ENCODE data around the gene CEACAM21.

The CEACAM21 gene

DNA sequence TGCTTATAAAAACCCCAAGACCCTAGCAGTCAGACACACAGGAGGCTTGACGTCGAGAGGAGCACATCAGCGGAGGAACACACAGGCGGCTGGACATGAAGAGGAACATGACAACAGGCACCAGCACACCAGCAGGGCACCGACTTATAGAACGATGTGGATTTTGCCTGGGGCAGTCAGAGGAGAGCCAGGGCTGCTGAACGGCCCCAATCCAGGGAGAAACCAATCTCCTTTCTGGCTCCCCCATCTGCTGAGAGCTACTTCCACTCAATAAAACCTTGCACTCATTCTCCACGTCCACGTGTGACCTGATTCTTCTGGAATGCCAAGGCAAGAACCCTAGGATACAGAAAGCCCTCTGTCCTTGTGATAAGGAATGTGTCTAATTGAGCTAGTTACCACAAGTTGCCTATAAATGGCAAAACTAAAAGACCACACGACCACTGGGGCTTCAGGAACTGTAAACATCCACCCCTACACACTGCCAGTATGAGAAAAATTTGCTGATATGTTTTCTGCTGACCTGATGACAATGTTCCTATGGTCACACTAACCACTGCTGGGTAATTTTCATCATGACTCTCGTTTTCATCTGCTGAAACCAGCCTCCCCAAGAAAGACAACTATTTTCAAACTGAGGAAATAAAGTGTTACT is 35.8 kb upstream of the CEACAM21 start:
- peak; percentile 33 for FAIRE-seq
- no peak for DNase-seq (ENCODE audit: insufficient read length)
- no peak for TF ChIP-seq TAF1 (IDR thresholded peaks at IDR 0.05; ENCODE audit: borderline replicate concordance, low read depth, low read length)
- no peak for TF ChIP-seq POLR2A (IDR thresholded peaks at IDR 0.05; ENCODE audit: low read depth, low read length)
- no peak for TF ChIP-seq POLR2AphosphoS5 (IDR thresholded peaks at IDR 0.05; ENCODE audit: low read depth, low read length)

DNA sequence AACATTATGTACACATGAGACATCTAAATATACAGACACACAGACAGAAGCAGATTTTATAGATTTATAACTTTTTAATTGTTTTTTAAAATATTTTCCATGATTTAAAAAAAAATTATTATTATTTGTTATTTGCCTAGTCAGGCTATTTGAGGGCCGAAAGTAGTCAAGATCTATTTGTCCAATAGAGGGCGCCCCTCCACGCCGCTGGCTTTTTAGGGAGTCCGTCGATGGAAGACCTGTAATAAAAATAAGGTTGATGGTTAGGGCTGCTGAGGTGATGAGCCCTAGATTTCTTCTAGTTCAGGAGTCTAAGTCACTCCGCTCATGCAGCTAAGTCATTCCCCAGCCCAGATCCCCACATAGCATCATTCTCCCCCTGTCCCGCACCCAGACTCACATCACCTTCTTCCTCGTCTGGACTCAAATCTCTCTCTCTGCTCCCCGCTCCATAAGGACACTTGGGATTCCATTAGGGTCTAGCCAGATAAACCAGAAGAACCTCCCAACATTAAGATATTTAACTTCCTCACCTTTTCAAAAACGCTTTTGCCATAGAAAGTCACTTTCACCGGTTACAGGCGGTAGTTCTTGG is 33.9 kb upstream of the CEACAM21 start:
- no peak for TF ChIP-seq TAF1 (IDR thresholded peaks at IDR 0.05; ENCODE audit: borderline replicate concordance, low read depth, low read length)
- TF ChIP-seq POLR2A (IDR thresholded peaks at IDR 0.05; ENCODE audit: low read depth, low read length), result no peak
- no peak for TF ChIP-seq POLR2AphosphoS5 (IDR thresholded peaks at IDR 0.05; ENCODE audit: low read depth, low read length)
- peak; percentile 53 for FAIRE-seq
- no peak for DNase-seq (ENCODE audit: insufficient read length)

DNA sequence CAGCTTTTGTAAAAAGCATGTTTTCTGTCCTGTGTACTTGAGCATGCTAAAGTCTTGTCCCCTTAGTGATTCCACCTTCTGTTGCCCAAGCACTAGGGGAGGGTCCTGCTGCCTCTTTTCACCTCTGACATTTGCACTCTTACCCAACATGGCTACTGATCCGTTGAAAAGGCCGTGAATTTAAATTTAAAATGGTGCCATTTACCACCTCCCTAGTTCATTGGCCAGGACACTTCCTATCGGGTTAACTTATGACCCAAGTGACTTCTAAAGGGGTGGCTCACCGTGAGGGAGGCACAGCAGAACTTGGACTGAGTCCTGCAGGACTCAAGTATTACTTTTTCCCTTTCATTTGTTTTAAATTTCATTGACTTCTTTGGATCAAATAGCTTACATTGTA is 33.3 kb upstream of the CEACAM21 start:
- TF ChIP-seq POLR2A (IDR thresholded peaks at IDR 0.05; ENCODE audit: low read depth, low read length) (no peak), TAF1 (IDR thresholded peaks at IDR 0.05; ENCODE audit: borderline replicate concordance, low read depth, low read length) (no peak), POLR2AphosphoS5 (IDR thresholded peaks at IDR 0.05; ENCODE audit: low read depth, low read length) (no peak)
- DNase-seq (ENCODE audit: insufficient read length) (no peak), FAIRE-seq (no peak)

DNA sequence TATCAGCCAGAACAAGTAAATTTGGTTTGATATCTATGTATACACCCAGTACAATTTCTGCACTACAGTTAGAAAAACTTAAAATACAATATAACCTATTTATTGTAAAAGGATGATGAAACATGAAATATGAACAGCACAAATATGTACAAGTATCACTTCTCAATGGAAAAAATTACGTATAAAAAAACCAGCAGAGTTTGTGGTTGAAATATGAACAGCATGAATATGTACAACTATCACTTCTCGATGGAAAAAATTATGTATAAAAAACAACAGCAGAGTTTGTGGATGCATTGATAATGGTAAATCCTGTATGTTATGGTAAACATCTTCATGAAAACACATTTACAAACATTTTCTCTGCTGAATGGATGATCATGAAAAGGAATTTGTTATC is 32.4 kb upstream of the CEACAM21 start:
- FAIRE-seq (no peak), DNase-seq (ENCODE audit: insufficient read length) (no peak)
- TF ChIP-seq POLR2A (IDR thresholded peaks at IDR 0.05; ENCODE audit: low read depth, low read length), result no peak
- TF ChIP-seq POLR2AphosphoS5 (IDR thresholded peaks at IDR 0.05; ENCODE audit: low read depth, low read length), result no peak
- TF ChIP-seq TAF1 (IDR thresholded peaks at IDR 0.05; ENCODE audit: borderline replicate concordance, low read depth, low read length), result no peak

DNA sequence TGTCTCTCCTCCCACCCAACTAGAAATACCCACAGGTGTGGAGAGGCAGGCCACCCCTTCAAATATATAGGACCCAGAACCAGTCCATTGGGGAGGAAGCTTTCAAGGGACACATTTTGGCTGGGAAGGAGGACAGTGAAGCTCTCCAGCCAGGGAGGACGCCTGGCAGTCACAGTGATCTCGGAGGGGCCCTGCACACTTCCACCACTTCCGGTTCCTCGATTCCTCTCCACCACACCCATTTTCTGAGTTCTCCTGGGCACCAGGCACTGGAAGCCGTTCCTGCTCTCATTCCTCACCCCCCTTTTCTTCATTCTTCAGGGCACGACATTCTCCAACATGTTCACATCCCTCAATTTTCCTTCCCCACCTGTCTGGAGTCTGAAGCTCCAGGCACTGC is 30.4 kb upstream of the CEACAM21 start:
- TF ChIP-seq POLR2A (IDR thresholded peaks at IDR 0.05; ENCODE audit: low read depth, low read length) (peak; percentile 62), TAF1 (IDR thresholded peaks at IDR 0.05; ENCODE audit: borderline replicate concordance, low read depth, low read length) (no peak)
- FAIRE-seq, result peak; percentile 87

DNA sequence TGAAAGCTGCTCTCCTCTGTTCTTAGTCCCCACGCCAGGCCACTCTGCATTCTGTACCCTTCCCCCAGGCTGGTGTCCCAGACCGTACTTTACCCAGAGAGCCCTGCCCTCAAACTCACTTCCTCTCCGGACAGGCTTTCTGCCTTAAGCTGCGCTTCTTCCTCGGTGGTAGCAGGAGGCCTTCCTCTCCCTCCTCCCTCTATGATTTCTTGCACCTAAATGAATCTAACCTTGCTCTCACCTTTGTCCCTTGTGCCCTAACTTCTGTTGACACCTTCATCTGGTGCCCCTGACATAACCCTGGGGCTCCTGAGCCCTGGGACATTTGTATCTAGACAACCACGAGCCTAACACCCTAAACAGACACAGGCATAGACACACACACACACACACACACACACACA is 29.6 kb upstream of the CEACAM21 start:
- peak; percentile 40; the same call in 1 of the 2 replicates for TF ChIP-seq TAF1 (IDR thresholded peaks at IDR 0.05; ENCODE audit: borderline replicate concordance, low read depth, low read length)
- TF ChIP-seq POLR2A (IDR thresholded peaks at IDR 0.05; ENCODE audit: low read depth, low read length), result peak; percentile 53; the same call in 1 of the 2 replicates
- peak; percentile 59 for TF ChIP-seq POLR2AphosphoS5 (IDR thresholded peaks at IDR 0.05; ENCODE audit: low read depth, low read length)
- FAIRE-seq (peak; percentile 91), DNase-seq (ENCODE audit: insufficient read length) (no peak)

More for the DNA sequence above, 30.4 kb upstream of the CEACAM21 start:
- no peak for DNase-seq (ENCODE audit: insufficient read length)

DNA sequence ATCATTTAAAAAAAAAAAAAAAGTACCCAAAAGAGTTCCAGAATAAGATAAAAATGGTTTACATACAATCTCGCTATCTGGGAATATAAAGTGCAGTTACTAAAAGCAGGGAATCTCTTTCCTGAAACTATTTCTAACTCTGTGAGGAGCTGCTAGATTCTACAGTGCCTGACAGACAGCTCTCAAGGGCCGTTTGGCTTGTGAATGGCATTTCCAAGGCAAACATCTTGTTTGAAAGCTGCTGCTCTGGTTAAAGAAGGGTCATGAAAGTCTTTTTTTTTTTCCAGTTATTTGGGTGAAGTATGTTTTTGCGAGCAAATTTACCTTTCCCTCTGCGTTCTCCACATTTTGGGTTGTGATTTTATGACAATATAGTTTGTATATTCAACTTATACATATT is 29.0 kb upstream of the CEACAM21 start:
- TF ChIP-seq TAF1 (IDR thresholded peaks at IDR 0.05; ENCODE audit: borderline replicate concordance, low read depth, low read length) (no peak), POLR2AphosphoS5 (IDR thresholded peaks at IDR 0.05; ENCODE audit: low read depth, low read length) (no peak), POLR2A (IDR thresholded peaks at IDR 0.05; ENCODE audit: low read depth, low read length) (no peak)
- DNase-seq (ENCODE audit: insufficient read length) (no peak), FAIRE-seq (peak; percentile 61)

DNA sequence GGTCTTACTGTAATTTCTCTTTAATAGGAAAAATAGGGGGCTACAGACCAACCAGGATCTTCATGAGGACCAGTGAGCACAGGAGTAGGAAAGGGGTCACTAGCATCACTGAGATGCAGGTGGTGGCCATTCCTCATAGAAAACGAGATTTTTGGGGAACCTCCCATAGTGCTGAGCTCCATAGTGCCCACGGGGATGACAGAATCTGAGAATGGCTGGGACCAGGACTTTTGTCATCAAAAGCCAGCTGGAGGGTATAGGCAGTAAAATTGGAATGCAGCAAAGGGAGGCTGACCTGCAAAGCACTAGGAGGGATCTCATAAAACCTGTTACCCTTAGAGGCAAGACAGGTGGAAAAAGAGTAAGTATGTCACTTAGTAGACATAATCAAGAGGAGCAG is 28.4 kb upstream of the CEACAM21 start:
- peak; percentile 56 for FAIRE-seq
- TF ChIP-seq POLR2A (IDR thresholded peaks at IDR 0.05; ENCODE audit: low read depth, low read length), result no peak
- TF ChIP-seq POLR2AphosphoS5 (IDR thresholded peaks at IDR 0.05; ENCODE audit: low read depth, low read length), result no peak
- TF ChIP-seq TAF1 (IDR thresholded peaks at IDR 0.05; ENCODE audit: borderline replicate concordance, low read depth, low read length), result no peak
- no peak for DNase-seq (ENCODE audit: insufficient read length)

DNA sequence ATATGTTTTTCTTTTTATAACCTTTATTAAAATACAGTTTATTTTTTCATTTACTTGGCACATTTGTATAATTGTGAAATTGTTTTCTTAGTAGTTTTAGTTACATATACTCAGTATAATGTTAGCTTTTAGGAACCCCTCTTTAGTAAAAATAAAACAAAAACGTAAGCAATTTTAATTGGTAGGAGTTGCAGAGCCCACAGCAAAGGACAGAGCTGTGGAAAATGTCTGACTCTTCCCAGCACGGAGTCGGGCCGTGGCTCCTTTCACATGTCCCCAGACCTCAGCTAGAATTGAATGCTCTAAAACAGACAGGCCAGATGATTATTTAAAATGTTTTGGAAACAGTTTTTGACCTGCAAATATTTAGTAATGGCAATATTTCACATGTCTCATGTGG is 27.9 kb upstream of the CEACAM21 start:
- TF ChIP-seq POLR2AphosphoS5 (IDR thresholded peaks at IDR 0.05; ENCODE audit: low read depth, low read length), result no peak
- no peak for TF ChIP-seq TAF1 (IDR thresholded peaks at IDR 0.05; ENCODE audit: borderline replicate concordance, low read depth, low read length)
- TF ChIP-seq POLR2A (IDR thresholded peaks at IDR 0.05; ENCODE audit: low read depth, low read length), result no peak
- FAIRE-seq, result no peak
- no peak for DNase-seq (ENCODE audit: insufficient read length)

DNA sequence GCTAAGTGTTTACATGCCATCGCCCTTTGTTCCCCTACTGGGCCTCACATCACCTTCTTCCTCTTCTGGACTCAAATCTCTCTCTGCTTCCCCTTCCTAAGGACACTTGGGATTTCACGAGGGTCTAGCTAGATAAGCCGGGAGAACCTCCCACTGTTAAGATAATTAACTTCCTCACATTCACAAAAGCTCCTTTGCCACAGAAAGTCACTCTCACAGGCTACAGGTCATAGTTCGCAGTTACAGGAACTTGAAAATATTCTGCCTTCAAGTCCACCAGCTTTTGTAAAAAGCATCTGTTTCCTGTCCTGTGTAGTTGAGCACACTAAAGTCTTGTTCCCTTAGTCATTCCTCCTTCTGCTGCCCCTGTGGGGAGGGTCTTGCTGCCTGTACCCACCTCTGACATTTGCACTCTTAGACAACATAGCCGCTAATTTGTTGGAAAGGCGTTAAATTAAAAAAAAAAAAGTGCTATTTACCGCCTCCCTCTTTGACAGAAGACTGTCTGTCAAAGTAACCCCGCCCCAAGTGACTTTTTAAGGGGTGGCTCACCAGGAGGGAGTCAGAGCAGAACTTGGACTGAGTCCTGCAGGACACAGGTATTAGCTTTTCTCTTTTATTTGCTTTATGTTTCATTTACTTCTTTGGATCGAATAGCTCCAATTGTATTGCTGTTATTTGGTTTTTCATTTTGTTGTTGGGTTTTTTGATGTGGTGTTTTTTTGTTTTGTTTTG is 26.8 kb upstream of the CEACAM21 start:
- TF ChIP-seq POLR2AphosphoS5 (IDR thresholded peaks at IDR 0.05; ENCODE audit: low read depth, low read length), result peak; percentile 99
- peak; percentile 88; the same call in 1 of the 2 replicates for TF ChIP-seq TAF1 (IDR thresholded peaks at IDR 0.05; ENCODE audit: borderline replicate concordance, low read depth, low read length)
- peak; percentile 100 for TF ChIP-seq POLR2A (IDR thresholded peaks at IDR 0.05; ENCODE audit: low read depth, low read length)
- no peak for DNase-seq (ENCODE audit: insufficient read length)
- FAIRE-seq, result peak; percentile 78

DNA sequence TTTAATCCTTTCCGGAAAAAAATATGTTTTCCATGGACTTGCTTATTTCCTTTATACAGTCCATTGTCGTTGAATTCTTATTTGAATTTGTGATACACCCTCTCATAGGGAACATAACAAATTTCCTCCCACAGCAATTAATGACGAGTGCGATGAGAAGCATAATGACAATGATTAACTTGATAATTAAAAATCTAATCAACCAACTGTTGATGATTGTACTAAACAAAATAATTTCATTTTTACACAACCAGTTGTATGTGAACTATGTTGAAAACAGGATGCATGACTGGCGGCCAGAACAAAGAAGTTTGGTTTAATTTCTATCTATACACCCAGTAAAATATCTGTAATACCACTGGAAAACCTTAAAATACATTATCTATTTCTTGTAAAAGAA is 26.1 kb upstream of the CEACAM21 start:
- FAIRE-seq (no peak), DNase-seq (ENCODE audit: insufficient read length) (no peak)
- no peak for TF ChIP-seq POLR2A (IDR thresholded peaks at IDR 0.05; ENCODE audit: low read depth, low read length)
- TF ChIP-seq TAF1 (IDR thresholded peaks at IDR 0.05; ENCODE audit: borderline replicate concordance, low read depth, low read length), result no peak
- TF ChIP-seq POLR2AphosphoS5 (IDR thresholded peaks at IDR 0.05; ENCODE audit: low read depth, low read length), result no peak

Measured in GM12892 (cell line).